Tibial artery (tissue), 4 donors: Measurements from ENCODE around the gene PPP1R2C.

Source experiments
- DNase-seq, 2 donors: peaks; one replicate each; pipeline ENCODE4 v3.0.0-alpha.2; 2019
- H3K27ac ChIP-seq, 2 donors: fragments of 200-600 bp; sonication (generic) in 1 of 2; 1 replicate in 1 of 2; 2 replicates in 1 of 2; pipeline ENCODE4 v1.5.1; 2018 to 2019; ENCODE audit warnings: mild to moderate bottlenecking in 1 of 2
- H3K27me3 ChIP-seq, 2 donors: fragments of 200-600 bp; sonication (generic) in 1 of 2; one replicate each; pipeline versions ENCODE4 v1.5.1 to v1.6.0; 2016 to 2019
- H3K36me3 ChIP-seq, 3 donors: fragments of 200-600 bp; sonication (generic) in 2 of 3; one replicate each; pipeline ENCODE4 v1.5.1; 2016 to 2019; ENCODE audit warnings: mild to moderate bottlenecking in 2 of 3
- H3K4me1 ChIP-seq, 4 donors: fragments of 200-600 bp; sonication (generic) in 2 of 4; 1 replicate in 3 of 4; 2 replicates in 1 of 4; pipeline ENCODE4 v1.5.1; 2016 to 2019
- H3K4me3 ChIP-seq, 2 donors: fragments of 200-600 bp; sonication (generic) in 1 of 2; 1 replicate in 1 of 2; 2 replicates in 1 of 2; pipeline ENCODE4 v1.5.1; 2018 to 2019; ENCODE audit warnings: mild to moderate bottlenecking in 2 of 2
- H3K9me3 ChIP-seq, 3 donors: fragments of 200-600 bp; sonication (generic) in 1 of 3; one replicate each; pipeline ENCODE4 v1.5.1; 2016 to 2019
- intact Hi-C: fragments of 100-400 bp; cut with DNase I; formaldehyde crosslinking; loops from one replicate; pipeline ENCODE4 v1.15.0; 2023; ENCODE audit warnings: low total_unique reads
- TF ChIP-seq, protein P1 (sequence below), 2 experiments: fragments of 200-600 bp in 1 of 2; fragments of 450-650 bp in 1 of 2; IDR thresholded peaks; one replicate each; pipeline ENCODE4 v1.5.1; 2017 to 2019; ENCODE audit warnings: antibody characterized with exemption in 2 of 2, mild to moderate bottlenecking in 1 of 2, moderate library complexity in 1 of 2

Gene PPP1R2C

DNA sequence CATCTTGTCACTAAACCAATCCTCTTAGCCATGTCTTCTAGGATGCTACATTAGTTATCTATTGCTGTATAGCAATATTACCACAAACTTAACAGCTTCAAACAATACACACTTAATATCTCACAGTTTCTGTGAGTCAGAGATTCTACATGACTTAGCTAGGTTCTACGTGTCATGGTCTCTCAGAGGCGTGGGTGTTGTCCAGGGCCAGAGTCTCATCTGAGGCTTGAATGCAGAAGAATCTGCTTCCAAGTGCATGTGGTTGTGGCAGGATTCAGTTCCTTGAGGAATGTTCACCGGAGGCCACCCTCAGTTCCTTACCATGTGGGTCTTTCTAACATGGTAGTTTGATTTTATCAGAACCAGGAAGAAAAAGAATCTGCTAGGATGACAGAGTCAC lies 26.4 kb downstream of the PPP1R2C start:
- Histone ChIP-seq H3K36me3 (no peaks in the 10 kb centered on the region), H3K4me3 (no peak overlapping the region), H3K27me3 (no peaks in the 10 kb centered on the region), H3K4me1 (peaks cover 0 to 45% (median 1%) of the 10 kb centered on the region in 4 donors), H3K27ac (no peak overlapping the region), H3K9me3 (no peaks in the 10 kb centered on the region)
- intact Hi-C loops, result no loop called here
- no peak for DNase-seq
- TF ChIP-seq, protein P1, sequence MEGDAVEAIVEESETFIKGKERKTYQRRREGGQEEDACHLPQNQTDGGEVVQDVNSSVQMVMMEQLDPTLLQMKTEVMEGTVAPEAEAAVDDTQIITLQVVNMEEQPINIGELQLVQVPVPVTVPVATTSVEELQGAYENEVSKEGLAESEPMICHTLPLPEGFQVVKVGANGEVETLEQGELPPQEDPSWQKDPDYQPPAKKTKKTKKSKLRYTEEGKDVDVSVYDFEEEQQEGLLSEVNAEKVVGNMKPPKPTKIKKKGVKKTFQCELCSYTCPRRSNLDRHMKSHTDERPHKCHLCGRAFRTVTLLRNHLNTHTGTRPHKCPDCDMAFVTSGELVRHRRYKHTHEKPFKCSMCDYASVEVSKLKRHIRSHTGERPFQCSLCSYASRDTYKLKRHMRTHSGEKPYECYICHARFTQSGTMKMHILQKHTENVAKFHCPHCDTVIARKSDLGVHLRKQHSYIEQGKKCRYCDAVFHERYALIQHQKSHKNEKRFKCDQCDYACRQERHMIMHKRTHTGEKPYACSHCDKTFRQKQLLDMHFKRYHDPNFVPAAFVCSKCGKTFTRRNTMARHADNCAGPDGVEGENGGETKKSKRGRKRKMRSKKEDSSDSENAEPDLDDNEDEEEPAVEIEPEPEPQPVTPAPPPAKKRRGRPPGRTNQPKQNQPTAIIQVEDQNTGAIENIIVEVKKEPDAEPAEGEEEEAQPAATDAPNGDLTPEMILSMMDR (IDR thresholded peaks at IDR 0.05), result no peak

DNA sequence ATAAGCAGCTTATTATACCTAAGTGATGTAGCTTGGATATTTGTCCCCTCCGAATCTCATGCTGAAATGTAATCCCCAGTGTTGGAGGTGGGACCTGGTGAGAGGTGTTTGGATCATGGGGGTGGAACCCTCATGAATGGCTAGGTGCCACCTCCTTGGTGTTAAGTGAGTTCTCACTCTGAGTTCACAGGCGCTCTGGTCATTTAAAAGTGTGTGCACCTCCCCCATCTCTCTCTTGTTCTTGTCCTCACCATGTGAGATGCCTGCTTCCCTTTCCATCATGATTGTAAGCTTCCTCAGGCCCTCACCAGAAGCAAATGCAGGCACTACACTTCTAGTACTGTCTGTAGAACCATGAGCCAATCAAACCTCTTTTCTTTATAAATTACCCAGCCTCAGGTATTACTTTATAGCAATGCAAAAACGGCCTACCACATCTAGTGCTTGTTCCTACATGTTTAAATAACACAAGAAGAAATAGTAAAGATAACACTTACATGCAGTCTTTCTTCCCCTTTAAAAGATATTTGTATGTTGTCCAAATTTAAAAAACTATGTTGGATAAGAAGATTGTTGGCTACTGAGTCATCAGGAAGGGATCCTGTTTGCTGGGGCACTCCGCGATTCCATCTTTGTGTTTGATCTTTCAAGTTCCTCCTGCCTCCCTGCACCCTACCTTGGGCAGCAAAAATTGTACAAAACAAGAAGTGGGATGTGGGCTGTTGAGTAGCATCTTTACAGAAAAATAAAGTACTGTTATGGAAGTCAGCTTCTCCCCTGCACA lies 29.7 kb downstream of the PPP1R2C start:
- TF ChIP-seq, protein P1 (IDR thresholded peaks at IDR 0.05), result no peak
- Histone ChIP-seq H3K9me3 (no peaks in the 10 kb centered on the region), H3K27ac (peak overlapping the region in 1 of 2 donors; percentile 25), H3K27me3 (no peaks in the 10 kb centered on the region), H3K4me1 (peaks cover 0 to 32% (median 0%) of the 10 kb centered on the region in 4 donors), H3K4me3 (no peak overlapping the region), H3K36me3 (no peaks in the 10 kb centered on the region)
- intact Hi-C loops, result no loop called here
- DNase-seq, result no peak

DNA sequence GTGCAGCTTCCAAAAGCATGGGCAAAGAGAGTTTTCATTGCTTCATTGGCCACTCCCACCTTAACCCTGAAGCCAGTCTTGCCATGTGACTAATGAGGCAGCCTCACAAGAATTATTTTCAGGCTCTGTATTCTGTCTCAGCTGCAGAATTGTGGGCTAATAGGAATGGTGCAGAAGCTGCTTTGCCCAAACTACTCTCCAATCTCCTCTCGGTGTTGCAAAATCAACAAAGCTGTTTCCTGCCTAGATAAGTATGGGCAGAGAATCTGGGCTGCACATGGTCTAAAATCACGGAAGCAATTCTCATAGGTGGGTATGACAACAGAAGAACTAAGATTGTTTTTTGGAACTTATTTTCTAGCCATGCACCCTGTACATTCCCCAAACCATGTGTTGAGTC lies 31.4 kb downstream of the PPP1R2C start:
- H3K36me3 ChIP-seq, result no peaks in the 10 kb centered on the region
- no peak for DNase-seq
- no peaks in the 10 kb centered on the region for H3K9me3 ChIP-seq
- H3K4me3 ChIP-seq, result no peak overlapping the region
- peaks cover 0 to 32% (median 0%) of the 10 kb centered on the region in 4 donors for H3K4me1 ChIP-seq
- no peaks in the 10 kb centered on the region for H3K27me3 ChIP-seq
- intact Hi-C loops, result no loop called here
- TF ChIP-seq, protein P1 (IDR thresholded peaks at IDR 0.05), result no peak
- H3K27ac ChIP-seq, result peak overlapping the region in 1 of 2 donors; percentile 37

DNA sequence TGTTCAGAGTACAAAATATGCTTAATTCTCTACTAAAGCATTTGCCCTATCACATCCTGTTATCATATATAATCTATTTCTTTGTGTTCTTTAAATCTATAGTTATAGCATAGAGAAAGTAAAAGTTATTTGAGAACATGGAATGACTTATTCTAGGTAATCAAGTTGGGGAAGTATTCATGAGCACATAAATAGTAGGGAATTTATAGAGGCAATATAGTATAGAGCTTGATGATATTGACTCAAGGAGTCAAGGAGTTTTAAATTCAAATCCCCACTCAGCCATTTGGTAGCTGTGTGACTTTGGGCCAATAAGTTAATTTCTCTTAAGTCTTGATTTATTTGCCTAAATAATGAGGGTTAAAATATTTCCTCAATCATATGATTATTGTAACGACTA lies 37.5 kb downstream of the PPP1R2C start:
- Histone ChIP-seq H3K4me3 (no peak overlapping the region), H3K4me1 (peaks cover 0 to 27% (median 0%) of the 10 kb centered on the region in 4 donors), H3K27me3 (no peaks in the 10 kb centered on the region), H3K27ac (peak overlapping the region in 1 of 2 donors; percentile 28), H3K36me3 (no peaks in the 10 kb centered on the region), H3K9me3 (no peaks in the 10 kb centered on the region)
- no peak for DNase-seq
- TF ChIP-seq, protein P1 (IDR thresholded peaks at IDR 0.05), result no peak
- intact Hi-C loops, result no loop called here

DNA sequence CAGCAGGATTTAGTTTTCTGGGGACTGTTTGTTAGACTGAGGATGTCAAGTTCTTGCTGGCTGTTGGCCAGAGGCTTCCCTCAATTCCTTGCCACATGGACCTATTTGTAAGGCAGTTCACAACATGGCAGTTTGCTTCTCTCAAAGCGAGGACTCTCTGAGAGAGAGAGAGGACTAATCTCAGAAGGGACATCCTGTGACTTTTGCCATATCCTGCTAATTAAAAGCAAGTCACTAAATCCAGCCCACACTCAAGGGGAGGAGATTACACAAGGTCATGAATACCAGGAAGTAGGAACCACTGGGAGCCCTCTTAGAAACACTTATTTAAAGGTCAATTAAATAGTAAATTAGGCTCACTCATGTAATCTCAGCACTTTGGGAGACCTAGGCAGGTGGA lies 38.2 kb downstream of the PPP1R2C start:
- Histone ChIP-seq H3K27ac (peak overlapping the region; percentile 30 to 52), H3K36me3 (no peaks in the 10 kb centered on the region), H3K27me3 (no peaks in the 10 kb centered on the region), H3K4me3 (no peak overlapping the region), H3K9me3 (no peaks in the 10 kb centered on the region), H3K4me1 (peaks cover 0 to 27% (median 0%) of the 10 kb centered on the region in 4 donors)
- DNase-seq, result no peak
- intact Hi-C loops, result no loop called here
- TF ChIP-seq, protein P1 (IDR thresholded peaks at IDR 0.05), result no peak
